ENCODE measurements around the gene SV2A.

SV2A gene

DNA sequence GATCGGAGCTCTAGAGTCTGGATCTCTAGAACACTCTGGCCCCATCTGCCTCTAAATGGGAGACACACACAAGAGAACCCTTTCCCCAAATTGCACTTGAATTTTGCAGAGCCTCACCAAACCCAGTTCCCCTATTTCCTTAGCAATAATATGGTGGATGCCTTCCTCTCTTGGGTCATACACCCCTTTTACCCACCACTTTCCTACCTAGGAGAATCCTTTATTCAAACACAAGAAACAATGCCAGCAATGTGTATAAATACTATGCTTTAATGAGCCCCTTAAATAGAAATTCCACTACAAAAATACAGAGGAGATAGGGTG lies 10.7 kb upstream of the SV2A start:
- TF ChIP-seq, protein P1, sequence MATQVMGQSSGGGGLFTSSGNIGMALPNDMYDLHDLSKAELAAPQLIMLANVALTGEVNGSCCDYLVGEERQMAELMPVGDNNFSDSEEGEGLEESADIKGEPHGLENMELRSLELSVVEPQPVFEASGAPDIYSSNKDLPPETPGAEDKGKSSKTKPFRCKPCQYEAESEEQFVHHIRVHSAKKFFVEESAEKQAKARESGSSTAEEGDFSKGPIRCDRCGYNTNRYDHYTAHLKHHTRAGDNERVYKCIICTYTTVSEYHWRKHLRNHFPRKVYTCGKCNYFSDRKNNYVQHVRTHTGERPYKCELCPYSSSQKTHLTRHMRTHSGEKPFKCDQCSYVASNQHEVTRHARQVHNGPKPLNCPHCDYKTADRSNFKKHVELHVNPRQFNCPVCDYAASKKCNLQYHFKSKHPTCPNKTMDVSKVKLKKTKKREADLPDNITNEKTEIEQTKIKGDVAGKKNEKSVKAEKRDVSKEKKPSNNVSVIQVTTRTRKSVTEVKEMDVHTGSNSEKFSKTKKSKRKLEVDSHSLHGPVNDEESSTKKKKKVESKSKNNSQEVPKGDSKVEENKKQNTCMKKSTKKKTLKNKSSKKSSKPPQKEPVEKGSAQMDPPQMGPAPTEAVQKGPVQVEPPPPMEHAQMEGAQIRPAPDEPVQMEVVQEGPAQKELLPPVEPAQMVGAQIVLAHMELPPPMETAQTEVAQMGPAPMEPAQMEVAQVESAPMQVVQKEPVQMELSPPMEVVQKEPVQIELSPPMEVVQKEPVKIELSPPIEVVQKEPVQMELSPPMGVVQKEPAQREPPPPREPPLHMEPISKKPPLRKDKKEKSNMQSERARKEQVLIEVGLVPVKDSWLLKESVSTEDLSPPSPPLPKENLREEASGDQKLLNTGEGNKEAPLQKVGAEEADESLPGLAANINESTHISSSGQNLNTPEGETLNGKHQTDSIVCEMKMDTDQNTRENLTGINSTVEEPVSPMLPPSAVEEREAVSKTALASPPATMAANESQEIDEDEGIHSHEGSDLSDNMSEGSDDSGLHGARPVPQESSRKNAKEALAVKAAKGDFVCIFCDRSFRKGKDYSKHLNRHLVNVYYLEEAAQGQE (IDR thresholded peaks at IDR 0.05; ENCODE audit: insufficient replicate concordance, low read depth): no peak
- TF ChIP-seq GABPA (IDR thresholded peaks at IDR 0.05; ENCODE audit: low read depth): no peak
- no peak for TF ChIP-seq POLR2AphosphoS5 (IDR thresholded peaks at IDR 0.05; ENCODE audit: low read depth)
- TF ChIP-seq, protein P2, sequence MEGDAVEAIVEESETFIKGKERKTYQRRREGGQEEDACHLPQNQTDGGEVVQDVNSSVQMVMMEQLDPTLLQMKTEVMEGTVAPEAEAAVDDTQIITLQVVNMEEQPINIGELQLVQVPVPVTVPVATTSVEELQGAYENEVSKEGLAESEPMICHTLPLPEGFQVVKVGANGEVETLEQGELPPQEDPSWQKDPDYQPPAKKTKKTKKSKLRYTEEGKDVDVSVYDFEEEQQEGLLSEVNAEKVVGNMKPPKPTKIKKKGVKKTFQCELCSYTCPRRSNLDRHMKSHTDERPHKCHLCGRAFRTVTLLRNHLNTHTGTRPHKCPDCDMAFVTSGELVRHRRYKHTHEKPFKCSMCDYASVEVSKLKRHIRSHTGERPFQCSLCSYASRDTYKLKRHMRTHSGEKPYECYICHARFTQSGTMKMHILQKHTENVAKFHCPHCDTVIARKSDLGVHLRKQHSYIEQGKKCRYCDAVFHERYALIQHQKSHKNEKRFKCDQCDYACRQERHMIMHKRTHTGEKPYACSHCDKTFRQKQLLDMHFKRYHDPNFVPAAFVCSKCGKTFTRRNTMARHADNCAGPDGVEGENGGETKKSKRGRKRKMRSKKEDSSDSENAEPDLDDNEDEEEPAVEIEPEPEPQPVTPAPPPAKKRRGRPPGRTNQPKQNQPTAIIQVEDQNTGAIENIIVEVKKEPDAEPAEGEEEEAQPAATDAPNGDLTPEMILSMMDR (IDR thresholded peaks at IDR 0.05; ENCODE audit: insufficient read depth, low read length): no peak
- peak; percentile 84 for TF ChIP-seq SPI1 (IDR thresholded peaks at IDR 0.05; ENCODE audit: borderline replicate concordance, low read depth)

DNA sequence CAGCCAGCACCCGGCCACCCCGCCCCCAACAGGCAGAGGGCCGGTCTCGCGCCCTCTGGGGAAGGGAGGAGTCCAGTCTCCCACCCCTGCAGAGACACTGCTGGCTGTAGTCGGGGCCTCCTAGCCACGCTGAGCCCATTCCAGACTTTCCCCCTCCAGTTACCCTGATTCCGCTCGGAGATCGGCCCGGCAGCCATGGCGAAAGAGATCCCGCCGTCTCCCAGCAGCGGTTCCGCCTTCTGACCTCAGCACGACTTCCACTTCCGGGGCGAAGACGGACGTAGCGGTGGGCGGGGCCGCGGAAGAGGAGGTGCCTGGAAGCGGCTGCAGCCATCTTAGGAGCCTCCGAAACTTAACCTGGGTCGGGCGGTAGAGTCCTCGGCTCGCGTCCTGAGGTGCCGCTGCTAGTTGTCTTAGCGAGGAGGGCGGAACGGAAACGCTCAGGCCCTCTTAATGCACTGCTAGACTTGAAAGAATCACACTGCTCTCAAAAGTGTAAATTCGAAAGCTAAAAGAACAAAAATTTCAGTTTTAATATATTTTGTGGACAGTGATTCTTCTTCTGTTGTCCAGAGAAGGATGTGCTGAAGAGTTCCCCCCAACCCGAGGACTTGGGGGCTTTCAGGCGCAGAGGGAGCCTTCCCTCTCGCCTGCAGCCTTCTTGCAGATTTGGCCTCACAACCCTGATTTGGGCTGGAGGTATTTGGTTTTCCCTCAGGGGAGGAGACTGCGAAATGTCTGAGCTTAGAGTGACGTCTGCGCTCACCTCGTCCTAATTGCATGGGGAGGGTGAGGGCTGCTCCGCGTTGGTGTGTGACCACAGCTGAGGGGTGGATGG lies 10.1 kb upstream of the SV2A start, which contains the start of gene SF3B4:
TSS of gene SF3B4 (minus strand) at position 241 of the 838 bp plus-strand sequence. CDS start at position 197, 44 bp downstream.
- Histone ChIP-seq H3K27ac (replicated peaks) (peak within 1 kb of the TSS; percentile 88), H3K27me3 (ENCODE audit: insufficient read depth, poor library complexity, severe bottlenecking) (no peaks in the 10 kb centered on the region), H3K4me3 (replicated peaks; ENCODE audit: insufficient read depth, low read length) (peak within 1 kb of the TSS; percentile 95)
- peak; percentile 68; the same call in 1 of the 2 replicates for TF ChIP-seq SPI1 (IDR thresholded peaks at IDR 0.05; ENCODE audit: borderline replicate concordance, low read depth)
- TF ChIP-seq, protein P2 (IDR thresholded peaks at IDR 0.05; ENCODE audit: insufficient read depth, low read length): no peak
- peak; percentile 81 for TF ChIP-seq POLR2AphosphoS5 (IDR thresholded peaks at IDR 0.05; ENCODE audit: low read depth)
- peak; percentile 96 for TF ChIP-seq GABPA (IDR thresholded peaks at IDR 0.05; ENCODE audit: low read depth)
- TF ChIP-seq, protein P1 (IDR thresholded peaks at IDR 0.05; ENCODE audit: insufficient replicate concordance, low read depth): peak; percentile 18
- peak; percentile 89 to 96 for DNase-seq (ENCODE audit: low read depth in 1 of 2, low spot score in 1 of 2)

More for the DNA sequence above, 10.7 kb upstream of the SV2A start:
- Histone ChIP-seq H3K4me3 (replicated peaks; ENCODE audit: insufficient read depth, low read length) (peak overlapping the region; percentile 95), H3K27ac (replicated peaks) (peak overlapping the region; percentile 88), H3K27me3 (ENCODE audit: insufficient read depth, poor library complexity, severe bottlenecking) (no peaks in the 10 kb centered on the region)
- DNase-seq (ENCODE audit: low read depth in 1 of 2, low spot score in 1 of 2): no peak

DNA sequence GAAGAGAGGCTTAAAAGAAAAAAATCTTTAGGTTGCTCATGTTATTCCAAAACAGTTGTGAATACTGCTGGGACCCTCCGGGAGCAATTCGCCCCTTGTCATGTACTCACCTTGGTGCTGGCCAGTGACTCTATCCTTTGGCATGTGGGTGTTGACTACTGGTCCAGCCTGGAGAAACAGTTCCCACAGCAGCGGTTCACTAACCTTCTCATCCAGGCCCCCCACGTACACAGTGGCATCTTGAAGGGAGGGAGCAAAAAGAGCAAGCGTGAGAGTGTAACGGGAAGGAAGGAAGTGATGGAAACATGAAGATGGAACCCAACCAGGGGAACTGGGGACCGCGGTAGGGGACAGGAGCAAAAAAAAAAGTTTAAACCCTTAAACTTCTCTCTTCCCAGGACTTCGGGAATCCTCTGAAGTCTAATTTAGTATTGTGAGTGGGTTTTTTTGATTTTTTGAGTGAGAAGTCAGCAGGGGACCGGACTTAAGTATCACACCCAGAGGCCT lies 9.5 kb upstream of the SV2A start:
- TF ChIP-seq, protein P2 (IDR thresholded peaks at IDR 0.05; ENCODE audit: insufficient read depth, low read length): no peak
- TF ChIP-seq SPI1 (IDR thresholded peaks at IDR 0.05; ENCODE audit: borderline replicate concordance, low read depth): peak; percentile 27; the same call in 1 of the 2 replicates
- H3K27me3 ChIP-seq (ENCODE audit: insufficient read depth, poor library complexity, severe bottlenecking): no peaks in the 10 kb centered on the region
- H3K27ac ChIP-seq (replicated peaks): peak overlapping the region; percentile 88
- peak overlapping the region; percentile 95 for H3K4me3 ChIP-seq (replicated peaks; ENCODE audit: insufficient read depth, low read length)
- peak in 1 of 2 experiments; percentile 7 for DNase-seq (ENCODE audit: low read depth in 1 of 2, low spot score in 1 of 2)

All from HL-60 (cell line).